Stimulated activated CD4-positive, alpha-beta T cell treated with anti-CD3 and anti-CD28 coated beads, Interleukin-15, amount 100 ng/mL, for 1 hour (primary cell): Measurements from ENCODE around the gene PDE9A.

Experiments used
- DNase-seq, 2 donors: peaks; one replicate each; pipeline ENCODE4 v3.0.0-alpha.2; 2020; ENCODE audit warnings: low read depth in 1 of 2, low spot score in 1 of 2

The PDE9A gene

DNA sequence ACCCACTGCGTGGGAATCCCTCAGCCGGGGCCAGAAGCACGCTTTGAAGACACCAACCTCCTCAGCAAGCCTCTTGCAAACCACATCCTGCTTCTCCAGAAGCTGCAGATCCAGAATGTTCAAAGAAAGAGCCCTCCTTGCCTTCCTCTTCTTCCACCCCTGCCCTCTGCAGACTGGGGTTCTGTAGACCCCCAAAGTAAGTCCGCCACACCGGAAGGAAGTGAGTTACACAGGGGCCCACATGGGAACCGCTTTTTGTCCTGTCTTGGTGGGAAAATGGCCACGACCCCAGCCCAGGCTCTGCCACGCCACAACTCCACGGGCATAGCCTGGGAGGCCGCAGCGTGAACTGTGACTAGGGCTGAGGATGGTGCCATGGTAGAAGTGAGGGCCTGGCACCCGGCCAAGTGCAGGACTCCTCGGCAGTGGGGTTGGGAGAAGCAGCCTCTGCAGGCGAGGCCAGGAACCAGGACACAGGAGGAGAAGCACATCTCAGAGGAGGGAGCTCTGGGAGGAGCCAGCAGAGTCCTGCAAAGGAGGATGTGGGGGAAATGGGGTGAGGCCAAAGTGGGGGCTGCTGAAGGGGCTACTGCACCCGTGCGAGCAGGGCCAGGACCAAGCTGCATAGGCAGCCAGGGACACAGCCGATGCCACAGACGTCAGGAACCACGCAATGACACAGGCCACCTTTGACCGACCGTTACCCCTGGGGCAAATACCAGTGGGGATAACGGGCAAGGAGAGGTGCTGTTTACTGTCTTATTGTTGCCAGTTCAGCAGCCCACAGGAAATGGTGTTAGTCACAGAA lies 30.9 kb downstream of the PDE9A start:
- DNase-seq: peak; percentile 20 to 29

DNA sequence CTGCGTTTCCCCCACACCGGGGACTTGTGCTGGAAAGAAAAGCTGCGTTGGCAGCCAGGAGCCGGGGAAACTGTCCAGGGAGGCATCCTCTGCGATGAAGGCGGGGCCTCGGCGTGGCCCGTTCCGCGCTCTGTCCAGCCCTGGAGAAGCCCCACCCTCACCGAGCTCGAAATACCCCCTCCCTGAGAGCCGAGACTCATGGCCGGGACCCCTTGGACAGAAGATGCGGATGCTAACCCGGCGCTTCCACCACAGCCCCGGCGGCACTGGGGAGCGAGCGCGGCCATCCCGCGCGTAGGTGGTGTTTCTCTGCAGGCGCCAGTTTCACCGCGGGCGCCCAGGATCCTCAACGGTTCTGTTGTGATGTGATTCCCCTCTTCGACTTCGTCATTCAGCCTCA lies 31.6 kb downstream of the PDE9A start:
- DNase-seq: no peak

GRCh38 chr21:42685954-42686500 lies 32.6 kb downstream of the PDE9A start:
- no peak for DNase-seq

DNA sequence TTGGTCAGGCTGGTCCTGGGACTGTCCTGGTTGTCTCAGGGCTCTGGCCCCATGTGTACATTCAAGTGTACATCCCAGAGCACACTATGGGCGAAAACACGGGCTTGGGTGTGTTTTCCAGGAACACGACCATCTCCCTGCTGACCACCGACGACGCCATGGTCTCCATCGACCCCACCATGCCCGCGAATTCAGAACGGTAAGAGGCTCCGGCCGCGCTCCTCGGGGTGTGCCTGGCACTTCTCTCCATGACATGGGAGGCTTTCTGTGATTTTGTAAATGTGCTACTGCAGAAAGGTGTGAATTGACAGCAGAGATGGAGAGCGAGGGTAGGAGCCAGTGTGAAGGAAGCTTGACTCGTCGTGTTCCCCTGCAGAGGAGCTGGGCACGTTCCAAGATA lies 34.4 kb downstream of the PDE9A start:
- DNase-seq: no peak

DNA sequence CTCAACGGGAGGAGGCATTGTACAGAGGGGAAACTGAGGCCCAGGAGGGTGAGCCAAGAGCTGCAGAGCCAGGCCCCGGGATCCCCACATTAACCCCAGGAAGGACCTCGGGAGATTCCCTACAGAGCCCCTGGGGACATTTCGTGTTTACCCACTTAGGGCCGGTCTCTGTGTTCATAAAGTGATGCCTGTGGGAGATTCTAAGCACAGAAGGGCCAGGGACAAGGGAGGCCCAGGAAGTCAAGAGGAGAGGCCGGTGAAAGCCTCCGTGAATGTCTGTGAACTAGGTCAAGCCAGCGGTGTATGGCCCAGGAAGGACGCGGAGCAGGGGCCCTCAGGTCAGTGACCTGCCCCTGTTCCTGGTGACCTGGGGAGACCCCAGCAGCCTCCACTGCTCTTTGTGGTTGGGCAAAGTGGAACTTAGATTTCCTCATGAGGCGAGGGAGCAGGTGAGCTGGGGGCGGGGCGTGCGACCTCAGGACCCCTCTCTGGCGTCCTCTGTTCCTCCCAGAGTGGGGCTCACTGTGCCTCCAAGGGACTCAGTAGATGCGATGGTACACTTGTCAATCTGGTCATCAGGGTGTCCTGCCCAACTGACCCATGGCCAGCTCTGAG lies 34.9 kb downstream of the PDE9A start:
- no peak for DNase-seq

GRCh38 chr21:42688841-42689371 lies 35.5 kb downstream of the PDE9A start:
- no peak for DNase-seq

DNA sequence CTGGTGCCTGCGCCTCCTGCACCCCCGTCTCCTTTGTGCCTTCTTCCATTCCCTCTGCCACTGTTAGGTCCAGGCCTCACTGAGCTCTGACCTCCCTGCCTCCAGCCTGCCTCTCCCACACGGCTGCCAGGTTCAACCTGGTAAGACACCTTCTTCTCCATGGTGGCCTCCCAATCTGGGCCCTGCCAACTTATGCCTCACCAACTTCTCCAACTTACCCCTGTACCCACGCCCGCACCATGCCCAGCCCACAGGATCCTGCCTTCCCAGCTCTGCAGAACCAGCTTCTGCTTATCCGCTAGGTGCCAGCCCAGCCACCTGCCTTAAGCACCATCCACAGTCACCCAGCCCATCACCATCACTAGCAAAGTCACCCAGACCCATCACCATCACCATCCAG lies 37.2 kb downstream of the PDE9A start:
- DNase-seq: no peak

GRCh38 chr21:42691901-42692559 lies 38.6 kb downstream of the PDE9A start:
- DNase-seq: no peak

- no peak for DNase-seq
Measured at GRCh38 chr21:42692688-42693087, 39.3 kb downstream of the PDE9A start.

- no peak for DNase-seq
Measured at GRCh38 chr21:42694751-42695696, 41.6 kb downstream of the PDE9A start.

DNA sequence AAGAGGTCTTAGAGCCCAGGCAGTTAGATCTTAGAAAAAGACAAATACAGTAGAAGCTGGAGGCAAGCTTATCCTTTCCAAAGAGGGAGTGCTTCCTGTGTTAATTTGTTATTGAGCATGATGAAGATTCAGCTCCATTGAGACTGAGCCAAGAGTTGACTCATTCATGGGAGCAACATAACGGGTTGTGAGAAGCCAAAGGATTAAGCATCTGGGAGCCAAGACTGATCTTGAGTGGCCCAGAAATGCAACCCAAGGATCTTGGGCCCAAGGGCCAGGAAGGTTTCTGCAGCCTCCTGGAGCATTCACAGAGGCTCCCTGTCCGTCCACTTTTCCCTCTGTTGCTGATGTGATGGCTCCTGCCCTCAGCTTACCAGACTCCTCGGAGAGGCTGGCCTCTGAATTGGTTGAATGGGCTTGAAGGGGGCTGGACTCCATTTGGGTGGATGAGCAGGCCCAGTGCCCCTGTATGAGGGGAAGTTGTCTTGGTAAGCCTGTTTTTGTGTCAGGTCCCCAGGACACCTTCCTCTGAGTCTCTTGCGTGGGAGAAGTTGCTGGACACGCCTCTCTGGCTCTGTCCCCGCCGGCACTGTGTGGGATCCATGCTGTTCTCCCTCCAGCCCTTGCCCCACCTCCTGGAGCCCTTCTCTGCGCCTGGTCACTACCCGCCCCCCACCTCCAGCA lies 42.4 kb downstream of the PDE9A start:
- no peak for DNase-seq

- DNase-seq: no peak
Measured at GRCh38 chr21:42696501-42697040, 43.1 kb downstream of the PDE9A start.

DNA sequence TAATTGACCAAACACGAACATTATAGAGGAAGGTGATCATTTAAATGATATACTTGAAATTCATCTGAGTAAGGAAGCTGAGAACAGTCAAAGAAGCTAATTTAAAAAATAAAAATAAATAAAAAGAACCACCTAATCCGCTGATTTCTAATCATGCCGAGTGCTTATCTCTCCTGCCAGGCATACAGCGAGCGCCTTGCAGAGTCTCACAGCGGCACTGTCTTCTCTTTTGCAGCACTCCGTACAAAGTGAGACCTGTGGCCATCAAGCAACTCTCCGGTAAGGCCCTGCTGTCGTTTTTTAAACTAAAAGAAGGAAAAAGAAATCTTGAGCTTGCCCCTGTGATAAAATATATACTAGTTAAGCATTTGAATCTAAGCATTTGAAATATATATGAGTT lies 45.3 kb downstream of the PDE9A start:
- DNase-seq: no peak

GRCh38 chr21:42699196-42699595 lies 45.8 kb downstream of the PDE9A start:
- DNase-seq: no peak

- no peak for DNase-seq
Measured at GRCh38 chr21:42701706-42702456, 48.5 kb downstream of the PDE9A start.

DNA sequence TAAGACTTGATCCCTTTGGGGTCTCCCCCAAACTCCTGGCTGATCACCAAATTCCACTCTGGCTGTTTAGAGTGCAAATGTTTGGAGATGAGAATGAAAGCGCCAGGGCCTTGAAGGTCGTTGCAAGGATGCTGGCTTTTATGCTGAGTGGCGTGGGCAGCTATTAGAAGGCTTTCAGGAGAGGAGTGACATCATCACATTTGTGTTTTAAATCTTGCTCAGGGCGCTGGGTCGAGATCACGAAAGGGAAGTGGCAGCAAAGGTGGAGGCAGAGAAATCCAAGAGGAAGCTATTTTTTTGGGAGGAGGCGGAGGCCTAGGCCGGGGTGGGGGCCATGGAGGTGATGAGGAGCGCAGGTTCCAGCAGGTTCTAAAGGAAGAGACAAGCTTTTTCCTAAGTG lies 49.3 kb downstream of the PDE9A start:
- DNase-seq: no peak

- no peak for DNase-seq
Measured at GRCh38 chr21:42703136-42703908, 49.9 kb downstream of the PDE9A start.

GRCh38 chr21:42703965-42704364 lies 50.5 kb downstream of the PDE9A start:
- no peak for DNase-seq
